ENCODE measurements around the gene CP. TPM values are rescaled to one million over a fixed set of nuclear protein-coding genes. Genes with fewer than 3 reads are reported as not detected.

The CP gene
- total RNA-seq, 1 experiment from 2014 or later: 5.8 TPM

DNA sequence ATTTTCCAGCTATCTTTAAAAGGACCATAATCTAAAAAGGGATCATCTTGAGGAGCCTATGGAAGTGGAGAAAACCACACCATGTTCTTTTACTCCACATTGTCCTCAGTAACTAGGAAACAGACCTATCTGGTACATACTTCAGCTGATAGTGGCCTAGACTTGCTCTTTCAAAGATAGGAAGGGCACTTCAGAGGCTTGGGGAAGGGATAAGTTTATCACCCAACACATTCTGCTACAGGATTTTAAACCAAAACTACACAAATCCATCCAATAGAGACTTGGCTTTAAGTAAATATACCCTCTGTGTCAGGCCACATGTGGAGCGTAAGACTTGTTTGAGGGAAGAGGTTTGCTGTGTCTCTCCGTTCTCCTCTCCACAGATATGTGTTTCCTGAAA, 35.4 kb downstream of the CP start:
- H3K27ac ChIP-seq (ENCODE audit: low read length): peak overlapping the region; percentile 11; the same call in 1 of the 2 replicates
- H3K36me3 ChIP-seq (ENCODE audit: control insufficient read depth, insufficient read depth, low read length): no peaks in the 10 kb centered on the region
- H3K9me3 ChIP-seq (ENCODE audit: control insufficient read depth, insufficient read depth, low read depth, low read length): no peaks in the 10 kb centered on the region
- BruUV-seq (replicated peaks): no TSS peak
- H3K4me1 ChIP-seq (ENCODE audit: control insufficient read depth, insufficient read depth, low read length): peaks cover 5% of the 10 kb centered on the region; the same call in 1 of the 2 replicates
- TF ChIP-seq POLR2AphosphoS5 (IDR thresholded peaks at IDR 0.05; ENCODE audit: low read depth, low read length): no peak; the same call in 1 of the 2 replicates
- no peak for TF ChIP-seq TCF7L2 (IDR thresholded peaks at IDR 0.05; ENCODE audit: low read depth, low read length)
- TF ChIP-seq SIN3A (IDR thresholded peaks at IDR 0.05; ENCODE audit: borderline replicate concordance, insufficient read depth, low read depth, low read length): no peak
- TF ChIP-seq, protein P1, sequence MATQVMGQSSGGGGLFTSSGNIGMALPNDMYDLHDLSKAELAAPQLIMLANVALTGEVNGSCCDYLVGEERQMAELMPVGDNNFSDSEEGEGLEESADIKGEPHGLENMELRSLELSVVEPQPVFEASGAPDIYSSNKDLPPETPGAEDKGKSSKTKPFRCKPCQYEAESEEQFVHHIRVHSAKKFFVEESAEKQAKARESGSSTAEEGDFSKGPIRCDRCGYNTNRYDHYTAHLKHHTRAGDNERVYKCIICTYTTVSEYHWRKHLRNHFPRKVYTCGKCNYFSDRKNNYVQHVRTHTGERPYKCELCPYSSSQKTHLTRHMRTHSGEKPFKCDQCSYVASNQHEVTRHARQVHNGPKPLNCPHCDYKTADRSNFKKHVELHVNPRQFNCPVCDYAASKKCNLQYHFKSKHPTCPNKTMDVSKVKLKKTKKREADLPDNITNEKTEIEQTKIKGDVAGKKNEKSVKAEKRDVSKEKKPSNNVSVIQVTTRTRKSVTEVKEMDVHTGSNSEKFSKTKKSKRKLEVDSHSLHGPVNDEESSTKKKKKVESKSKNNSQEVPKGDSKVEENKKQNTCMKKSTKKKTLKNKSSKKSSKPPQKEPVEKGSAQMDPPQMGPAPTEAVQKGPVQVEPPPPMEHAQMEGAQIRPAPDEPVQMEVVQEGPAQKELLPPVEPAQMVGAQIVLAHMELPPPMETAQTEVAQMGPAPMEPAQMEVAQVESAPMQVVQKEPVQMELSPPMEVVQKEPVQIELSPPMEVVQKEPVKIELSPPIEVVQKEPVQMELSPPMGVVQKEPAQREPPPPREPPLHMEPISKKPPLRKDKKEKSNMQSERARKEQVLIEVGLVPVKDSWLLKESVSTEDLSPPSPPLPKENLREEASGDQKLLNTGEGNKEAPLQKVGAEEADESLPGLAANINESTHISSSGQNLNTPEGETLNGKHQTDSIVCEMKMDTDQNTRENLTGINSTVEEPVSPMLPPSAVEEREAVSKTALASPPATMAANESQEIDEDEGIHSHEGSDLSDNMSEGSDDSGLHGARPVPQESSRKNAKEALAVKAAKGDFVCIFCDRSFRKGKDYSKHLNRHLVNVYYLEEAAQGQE (IDR thresholded peaks at IDR 0.05; ENCODE audit: insufficient read depth in 1 of 2, low read depth in 2 of 2, low read length in 1 of 2): no peak
- TF ChIP-seq, protein P2, sequence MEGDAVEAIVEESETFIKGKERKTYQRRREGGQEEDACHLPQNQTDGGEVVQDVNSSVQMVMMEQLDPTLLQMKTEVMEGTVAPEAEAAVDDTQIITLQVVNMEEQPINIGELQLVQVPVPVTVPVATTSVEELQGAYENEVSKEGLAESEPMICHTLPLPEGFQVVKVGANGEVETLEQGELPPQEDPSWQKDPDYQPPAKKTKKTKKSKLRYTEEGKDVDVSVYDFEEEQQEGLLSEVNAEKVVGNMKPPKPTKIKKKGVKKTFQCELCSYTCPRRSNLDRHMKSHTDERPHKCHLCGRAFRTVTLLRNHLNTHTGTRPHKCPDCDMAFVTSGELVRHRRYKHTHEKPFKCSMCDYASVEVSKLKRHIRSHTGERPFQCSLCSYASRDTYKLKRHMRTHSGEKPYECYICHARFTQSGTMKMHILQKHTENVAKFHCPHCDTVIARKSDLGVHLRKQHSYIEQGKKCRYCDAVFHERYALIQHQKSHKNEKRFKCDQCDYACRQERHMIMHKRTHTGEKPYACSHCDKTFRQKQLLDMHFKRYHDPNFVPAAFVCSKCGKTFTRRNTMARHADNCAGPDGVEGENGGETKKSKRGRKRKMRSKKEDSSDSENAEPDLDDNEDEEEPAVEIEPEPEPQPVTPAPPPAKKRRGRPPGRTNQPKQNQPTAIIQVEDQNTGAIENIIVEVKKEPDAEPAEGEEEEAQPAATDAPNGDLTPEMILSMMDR (IDR thresholded peaks at IDR 0.05): no peak
- POLR2A ChIA-PET: no interaction called here
- no peak for DNase-seq (ENCODE audit: low read depth, low spot score)
- in situ Hi-C loops (cut with HindIII; ENCODE audit: low pct_unique_long_range_greater_than_20kb, low sequenced_read_pairs): no loop called here
- CTCF ChIA-PET: no interaction called here
- intact Hi-C loops (cut with micrococcal nuclease; ENCODE audit: unreplicated experiment): no loop called here
- no peaks in the 10 kb centered on the region for H3K27me3 ChIP-seq (ENCODE audit: control insufficient read depth, insufficient read depth, low read length)
- peak; percentile 43; the same call in 1 of the 2 replicates for ATAC-seq
- no peak overlapping the region for H3K4me3 ChIP-seq (ENCODE audit: low read depth in 2 of 2, low read length in 2 of 2)

DNA sequence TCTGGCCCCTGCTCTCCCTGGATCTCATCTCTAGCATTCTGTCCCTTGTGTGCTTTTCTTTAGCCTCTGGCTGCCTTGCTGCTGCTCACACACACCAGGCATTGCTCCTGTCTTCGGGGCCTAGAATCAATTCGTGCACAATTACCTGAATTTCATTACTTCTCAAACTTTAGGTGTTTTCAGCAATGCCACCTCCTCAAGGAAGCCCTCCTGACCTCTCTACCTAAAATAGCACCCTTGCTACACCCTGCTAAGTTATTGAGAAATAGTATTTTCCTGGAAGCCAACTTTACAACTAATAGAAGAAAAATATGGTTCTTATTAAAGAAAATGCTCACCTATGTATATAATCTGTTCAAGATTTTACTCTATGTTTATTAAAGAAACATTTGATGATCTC, 40.4 kb downstream of the CP start:
- H3K4me3 ChIP-seq (ENCODE audit: low read depth in 2 of 2, low read length in 2 of 2): no peak overlapping the region
- in situ Hi-C loops (cut with HindIII; ENCODE audit: low pct_unique_long_range_greater_than_20kb, low sequenced_read_pairs) (no loop called here), intact Hi-C loops (cut with micrococcal nuclease; ENCODE audit: unreplicated experiment) (loop anchor here (5.0 kb wide), 1 partner anchor 76 kb away; no protein-coding TSS in a partner anchor)
- ChIA-PET POLR2A (no interaction called here), CTCF (no interaction called here)
- H3K4me1 ChIP-seq (ENCODE audit: control insufficient read depth, insufficient read depth, low read length): peaks cover 19% of the 10 kb centered on the region
- peak overlapping the region; percentile 78 for H3K27ac ChIP-seq (ENCODE audit: low read length)
- ATAC-seq: no peak
- H3K27me3 ChIP-seq (ENCODE audit: control insufficient read depth, insufficient read depth, low read length): no peaks in the 10 kb centered on the region
- TF ChIP-seq POLR2AphosphoS5 (IDR thresholded peaks at IDR 0.05; ENCODE audit: low read depth, low read length) (no peak), SIN3A (IDR thresholded peaks at IDR 0.05; ENCODE audit: borderline replicate concordance, insufficient read depth, low read depth, low read length) (no peak)
- BruUV-seq (replicated peaks): no TSS peak
- DNase-seq (ENCODE audit: low read depth, low spot score): no peak
- H3K36me3 ChIP-seq (ENCODE audit: control insufficient read depth, insufficient read depth, low read length): peaks cover 8% of the 10 kb centered on the region; the same call in 1 of the 2 replicates
- H3K9me3 ChIP-seq (ENCODE audit: control insufficient read depth, insufficient read depth, low read depth, low read length): peaks cover 16% of the 10 kb centered on the region; the same call in 1 of the 2 replicates

DNA sequence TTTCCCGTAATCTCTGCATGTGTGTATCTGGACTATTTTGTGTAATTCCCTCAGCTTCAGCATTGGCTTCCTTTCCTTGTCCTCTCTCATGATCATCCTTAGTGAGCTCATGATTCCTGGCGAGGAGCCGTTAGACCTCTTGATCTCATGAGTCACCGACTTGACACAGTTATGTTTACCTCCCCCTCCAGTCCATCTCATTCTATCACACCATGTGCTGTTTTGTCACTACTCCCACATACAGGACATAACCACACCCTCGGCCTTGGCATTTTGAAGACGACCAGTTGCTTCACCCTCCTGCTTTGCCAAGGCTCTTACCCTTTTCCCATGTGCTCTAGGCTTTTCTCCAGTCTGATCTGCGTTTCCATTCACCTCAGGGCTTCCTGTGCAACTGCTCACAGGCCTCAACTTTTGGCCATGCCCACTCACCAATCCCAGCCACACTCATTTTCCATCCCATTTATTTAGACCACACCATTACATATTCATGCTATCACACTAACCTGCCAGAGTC, 41.5 kb downstream of the CP start:
- Histone ChIP-seq H3K27ac (ENCODE audit: low read length) (peak overlapping the region; percentile 78), H3K27me3 (ENCODE audit: control insufficient read depth, insufficient read depth, low read length) (no peaks in the 10 kb centered on the region), H3K4me3 (ENCODE audit: low read depth in 2 of 2, low read length in 2 of 2) (no peak overlapping the region), H3K36me3 (ENCODE audit: control insufficient read depth, insufficient read depth, low read length) (peaks cover 8% of the 10 kb centered on the region; the same call in 1 of the 2 replicates), H3K9me3 (ENCODE audit: control insufficient read depth, insufficient read depth, low read depth, low read length) (peaks cover 16% of the 10 kb centered on the region; the same call in 1 of the 2 replicates), H3K4me1 (ENCODE audit: control insufficient read depth, insufficient read depth, low read length) (peaks cover 19% of the 10 kb centered on the region)
- intact Hi-C loops (cut with micrococcal nuclease; ENCODE audit: unreplicated experiment): loop anchor here (5.0 kb wide), 1 partner anchor 77 kb away; no protein-coding TSS in a partner anchor
- ChIA-PET CTCF (interaction anchor here (0.7 to 0.8 kb wide), 2 partner anchors 127 to 317 kb away, joined by 3 to 7 read pairs; no protein-coding TSS in a partner anchor), POLR2A (no interaction called here)
- in situ Hi-C loops (cut with HindIII; ENCODE audit: low pct_unique_long_range_greater_than_20kb, low sequenced_read_pairs): no loop called here
- DNase-seq (ENCODE audit: low read depth, low spot score) (peak; percentile 98), ATAC-seq (peak; percentile 98)
- TF ChIP-seq, protein P2 (IDR thresholded peaks at IDR 0.05): no peak
- peak; percentile 71 for TF ChIP-seq POLR2AphosphoS5 (IDR thresholded peaks at IDR 0.05; ENCODE audit: low read depth, low read length)
- TF ChIP-seq TCF7L2 (IDR thresholded peaks at IDR 0.05; ENCODE audit: low read depth, low read length): no peak
- BruUV-seq (replicated peaks): no TSS peak
